H9 (cell line): Measurements from ENCODE around the gene SLC12A1. TPM values are rescaled to one million over a fixed set of nuclear protein-coding genes. Genes with fewer than 3 reads are reported as not detected.

Experiments used
- DNase-seq: peaks from one replicate; pipeline ENCODE4 v3.0.0-alpha.2; 2017
- H2AFZ ChIP-seq: one replicate; pipeline ENCODE4 v1.6.1; 2013; ENCODE audit warnings: mild to moderate bottlenecking, low read length, control low read depth, moderate library complexity
- H2AK5ac ChIP-seq: 2 replicates; pipeline ENCODE4 v1.6.1; 2013; ENCODE audit warnings: low read length, control low read depth, mixed read lengths; ENCODE audit not compliant: insufficient read length
- H2BK120ac ChIP-seq: one replicate; pipeline ENCODE4 v1.6.1; 2013; ENCODE audit warnings: low read depth, mild to moderate bottlenecking, low read length, control low read depth, inconsistent platforms; ENCODE audit not compliant: poor library complexity, severe bottlenecking
- H2BK12ac ChIP-seq: 2 replicates; pipeline ENCODE4 v1.6.1; 2013; ENCODE audit warnings: low read length, control low read depth, mixed read lengths, low read depth; ENCODE audit not compliant: insufficient read length
- H2BK15ac ChIP-seq: 2 replicates; pipeline ENCODE4 v1.6.1; 2013; ENCODE audit warnings: low read depth, low read length, control low read depth
- H2BK20ac ChIP-seq: one replicate; pipeline ENCODE4 v1.6.1; 2013; ENCODE audit warnings: low read depth, mild to moderate bottlenecking, low read length, control low read depth, inconsistent platforms; ENCODE audit not compliant: poor library complexity, severe bottlenecking
- H2BK5ac ChIP-seq: 2 replicates; pipeline ENCODE4 v1.6.1; 2013; ENCODE audit warnings: low read length, control low read depth, mixed read lengths; ENCODE audit not compliant: insufficient read length
- H3K14ac ChIP-seq: 2 replicates; pipeline ENCODE4 v1.6.1; 2013; ENCODE audit warnings: low read length, control low read depth; ENCODE audit not compliant: insufficient read depth
- H3K18ac ChIP-seq: 2 replicates; pipeline ENCODE4 v1.6.1; 2013; ENCODE audit warnings: low read depth, mild to moderate bottlenecking, mixed read lengths, low read length, control low read depth; ENCODE audit not compliant: insufficient read length
- H3K23ac ChIP-seq: 2 replicates; pipeline ENCODE4 v1.6.1; 2013; ENCODE audit warnings: low read length, control low read depth, mixed read lengths, low read depth; ENCODE audit not compliant: insufficient read length
- H3K23me2 ChIP-seq: 2 replicates; pipeline ENCODE4 v1.6.1; 2013; ENCODE audit warnings: low read depth, mild to moderate bottlenecking, mixed read lengths, low read length, control low read depth; ENCODE audit not compliant: insufficient read length, poor library complexity, severe bottlenecking
- H3K27ac ChIP-seq: 2 replicates; pipeline ENCODE4 v1.5.1; 2013; ENCODE audit warnings: low read length, control low read depth, mixed read lengths, low read depth; ENCODE audit not compliant: insufficient read length
- H3K27me3 ChIP-seq: 2 replicates; pipeline ENCODE4 v1.6.1; 2013; ENCODE audit warnings: low read length, control low read depth, inconsistent platforms; ENCODE audit not compliant: insufficient read depth
- H3K4ac ChIP-seq: 2 replicates; pipeline ENCODE4 v1.6.1; 2013; ENCODE audit warnings: low read depth, mild to moderate bottlenecking, control low read depth, inconsistent platforms, low read length, moderate library complexity
- H3K4me1 ChIP-seq: 2 replicates; pipeline ENCODE4 v1.6.1; 2013; ENCODE audit warnings: low read length, control low read depth, inconsistent platforms; ENCODE audit not compliant: insufficient read depth
- H3K4me2 ChIP-seq: 2 replicates; pipeline ENCODE4 v1.6.1; 2013; ENCODE audit warnings: low read length, control low read depth, mixed read lengths; ENCODE audit not compliant: insufficient read length, insufficient read depth
- H3K56ac ChIP-seq: 2 replicates; pipeline ENCODE4 v1.6.1; 2013; ENCODE audit warnings: low read depth, mild to moderate bottlenecking, mixed read lengths, low read length, control low read depth; ENCODE audit not compliant: insufficient read length
- H3K79me1 ChIP-seq: 2 replicates; pipeline ENCODE4 v1.6.1; 2013; ENCODE audit warnings: low read depth, mild to moderate bottlenecking, moderate library complexity, low read length, control low read depth, inconsistent platforms; ENCODE audit not compliant: insufficient read depth, poor library complexity, severe bottlenecking
- H3K79me2 ChIP-seq: 2 replicates; pipeline ENCODE4 v1.6.1; 2013; ENCODE audit warnings: low read length, control low read depth, inconsistent platforms; ENCODE audit not compliant: insufficient read depth
- H3K9ac ChIP-seq: 2 replicates; pipeline ENCODE4 v1.6.1; 2013; ENCODE audit warnings: low read length, control low read depth, mixed read lengths; ENCODE audit not compliant: insufficient read length; ENCODE audit errors: extremely low read depth
- H3K9me3 ChIP-seq: one replicate; pipeline ENCODE4 v1.6.1; 2013; ENCODE audit warnings: low read depth, low read length, inconsistent platforms; ENCODE audit not compliant: control insufficient read depth
- H3T11ph ChIP-seq: one replicate; pipeline ENCODE4 v1.6.1; 2013; ENCODE audit warnings: mild to moderate bottlenecking, low read length, control low read depth, inconsistent platforms
- H4K20me1 ChIP-seq: one replicate; pipeline ENCODE4 v1.6.1; 2013; ENCODE audit not compliant: control insufficient read depth, insufficient read length, insufficient read depth
- H4K5ac ChIP-seq: 2 replicates; pipeline ENCODE4 v1.6.1; 2013; ENCODE audit warnings: low read depth, mild to moderate bottlenecking, mixed read lengths, low read length, control low read depth; ENCODE audit not compliant: insufficient read length
- H4K8ac ChIP-seq: replicated peaks from 2 replicates; pipeline ENCODE4 v1.6.1; 2013; ENCODE audit warnings: low read length, control low read depth, mixed read lengths, low read depth; ENCODE audit not compliant: insufficient read length
- H4K91ac ChIP-seq: 2 replicates; pipeline ENCODE4 v1.6.1; 2013; ENCODE audit warnings: low read depth, mild to moderate bottlenecking, moderate library complexity, mixed read lengths, low read length, control low read depth; ENCODE audit not compliant: insufficient read length
- H3K27ac Mint-ChIP-seq, 3 experiments: 2 replicates in 2 of 3; 3 replicates in 1 of 3; pipeline ENCODE4 v1.8.0; 2020 to 2021; ENCODE audit warnings: mixed read lengths in 3 of 3, mild to moderate bottlenecking in 1 of 3, moderate library complexity in 1 of 3
- H3K27me3 Mint-ChIP-seq: 2 replicates; pipeline ENCODE4 v1.8.0; 2021; ENCODE audit warnings: low read depth, mild to moderate bottlenecking, moderate library complexity, mixed read lengths
- H3K36me3 Mint-ChIP-seq, 3 experiments: 2 replicates in 2 of 3; 3 replicates in 1 of 3; pipeline ENCODE4 v1.8.0; 2020 to 2021; ENCODE audit warnings: low read depth in 3 of 3, mixed read lengths in 3 of 3; ENCODE audit not compliant: insufficient read depth in 1 of 3
- H3K4me1 Mint-ChIP-seq, 2 experiments: 2 replicates each; pipeline ENCODE4 v1.8.0; 2020; ENCODE audit warnings: mixed read lengths in 2 of 2
- H3K4me3 Mint-ChIP-seq, 2 experiments: 2 replicates in 1 of 2; 3 replicates in 1 of 2; pipeline ENCODE4 v1.8.0; 2020 to 2021; ENCODE audit warnings: mild to moderate bottlenecking in 2 of 2, mixed read lengths in 2 of 2, moderate library complexity in 1 of 2
- H3K9me3 Mint-ChIP-seq, 2 experiments: 2 replicates in 1 of 2; 3 replicates in 1 of 2; pipeline ENCODE4 v1.8.0; 2020; ENCODE audit warnings: mild to moderate bottlenecking in 2 of 2, mixed read lengths in 2 of 2, moderate library complexity in 1 of 2
- WGBS: extraction: QIAGEN DNeasy Blood & Tissue Kit; methylation state at CpG from one replicate; pipeline ENCODE4 v1.1.7; 2013; ENCODE audit warnings: missing lambda C conversion rate, low lambda C conversion rate, mixed read lengths; ENCODE audit not compliant: insufficient read length; ENCODE audit errors: extremely low coverage; 5-methylcytosine and 5-hydroxymethylcytosine counted together
- total RNA-seq: library from RNA; stranded (reverse); gene quantifications from 2 replicates; pipeline ENCODE4 v1.2.1, GENCODE V29; 2021
- TF ChIP-seq, protein P1 (sequence below): fragments of 200-600 bp; sonication (generic); conservative IDR thresholded peaks from 3 replicates; pipeline ENCODE4 v1.8.0; 2021; ENCODE audit warnings: antibody characterized with exemption, mild to moderate bottlenecking

Gene SLC12A1
- total RNA-seq, 1 experiment from 2014 or later: 0.07 TPM

GRCh38 chr15:48317221-48317620 lies 111.1 kb downstream of the SLC12A1 start:
- Histone ChIP-seq H3K4ac (no peak overlapping the region), H3K23me2 (no peaks in the 10 kb centered on the region), H4K91ac (no peak overlapping the region), H2AFZ (no peak overlapping the region), H2BK5ac (no peak overlapping the region), H2BK120ac (no peak overlapping the region), H2BK20ac (no peak overlapping the region), H3T11ph (no peak overlapping the region), H3K18ac (no peak overlapping the region), H2AK5ac (no peak overlapping the region), H3K9ac (no peak overlapping the region), H3K9me3 (no peaks in the 10 kb centered on the region), H3K79me1 (no peaks in the 10 kb centered on the region), H4K5ac (no peak overlapping the region), H4K20me1 (no peaks in the 10 kb centered on the region), H3K79me2 (no peaks in the 10 kb centered on the region), H3K14ac (no peak overlapping the region), H4K8ac (no peak overlapping the region), H3K27ac (no peak overlapping the region), H3K4me2 (no peak overlapping the region), H3K27me3 (no peaks in the 10 kb centered on the region), H3K4me1 (peaks cover 2% of the 10 kb centered on the region; the same call in 1 of the 2 replicates), H2BK15ac (no peak overlapping the region), H3K56ac (no peak overlapping the region), H2BK12ac (no peak overlapping the region), H3K23ac (no peak overlapping the region)
- H3K36me3 Mint-ChIP-seq: peaks cover 0 to 7% (median 0%) of the 10 kb centered on the region in 3 experiments; a peak in 2 of 7 replicates
- TF ChIP-seq, protein P1, sequence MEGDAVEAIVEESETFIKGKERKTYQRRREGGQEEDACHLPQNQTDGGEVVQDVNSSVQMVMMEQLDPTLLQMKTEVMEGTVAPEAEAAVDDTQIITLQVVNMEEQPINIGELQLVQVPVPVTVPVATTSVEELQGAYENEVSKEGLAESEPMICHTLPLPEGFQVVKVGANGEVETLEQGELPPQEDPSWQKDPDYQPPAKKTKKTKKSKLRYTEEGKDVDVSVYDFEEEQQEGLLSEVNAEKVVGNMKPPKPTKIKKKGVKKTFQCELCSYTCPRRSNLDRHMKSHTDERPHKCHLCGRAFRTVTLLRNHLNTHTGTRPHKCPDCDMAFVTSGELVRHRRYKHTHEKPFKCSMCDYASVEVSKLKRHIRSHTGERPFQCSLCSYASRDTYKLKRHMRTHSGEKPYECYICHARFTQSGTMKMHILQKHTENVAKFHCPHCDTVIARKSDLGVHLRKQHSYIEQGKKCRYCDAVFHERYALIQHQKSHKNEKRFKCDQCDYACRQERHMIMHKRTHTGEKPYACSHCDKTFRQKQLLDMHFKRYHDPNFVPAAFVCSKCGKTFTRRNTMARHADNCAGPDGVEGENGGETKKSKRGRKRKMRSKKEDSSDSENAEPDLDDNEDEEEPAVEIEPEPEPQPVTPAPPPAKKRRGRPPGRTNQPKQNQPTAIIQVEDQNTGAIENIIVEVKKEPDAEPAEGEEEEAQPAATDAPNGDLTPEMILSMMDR: no peak
- WGBS: no CpG with 5 or more reads among the region's 2 CpGs
- H3K27ac Mint-ChIP-seq: no peak overlapping the region
- H3K27me3 Mint-ChIP-seq: no peaks in the 10 kb centered on the region
- no peak for DNase-seq
- peaks cover 0 to 3% of the 10 kb centered on the region in 2 experiments; a peak in 2 of 5 replicates for H3K9me3 Mint-ChIP-seq
- no peak overlapping the region for H3K4me3 Mint-ChIP-seq
- peaks cover 26 to 30% of the 10 kb centered on the region in 2 experiments for H3K4me1 Mint-ChIP-seq
